HG03025 (cell line): Measurements from ENCODE around the gene MAPK9.

ENCODE experiments used
- ATAC-seq: cut with Tn5 transposase; IDR thresholded peaks from one replicate; pipeline ENCODE4 v1.9.1; 2021; ENCODE audit warnings: mild to moderate bottlenecking, moderate library complexity; ENCODE audit not compliant: unreplicated experiment, low FRiP score

The MAPK9 gene

DNA sequence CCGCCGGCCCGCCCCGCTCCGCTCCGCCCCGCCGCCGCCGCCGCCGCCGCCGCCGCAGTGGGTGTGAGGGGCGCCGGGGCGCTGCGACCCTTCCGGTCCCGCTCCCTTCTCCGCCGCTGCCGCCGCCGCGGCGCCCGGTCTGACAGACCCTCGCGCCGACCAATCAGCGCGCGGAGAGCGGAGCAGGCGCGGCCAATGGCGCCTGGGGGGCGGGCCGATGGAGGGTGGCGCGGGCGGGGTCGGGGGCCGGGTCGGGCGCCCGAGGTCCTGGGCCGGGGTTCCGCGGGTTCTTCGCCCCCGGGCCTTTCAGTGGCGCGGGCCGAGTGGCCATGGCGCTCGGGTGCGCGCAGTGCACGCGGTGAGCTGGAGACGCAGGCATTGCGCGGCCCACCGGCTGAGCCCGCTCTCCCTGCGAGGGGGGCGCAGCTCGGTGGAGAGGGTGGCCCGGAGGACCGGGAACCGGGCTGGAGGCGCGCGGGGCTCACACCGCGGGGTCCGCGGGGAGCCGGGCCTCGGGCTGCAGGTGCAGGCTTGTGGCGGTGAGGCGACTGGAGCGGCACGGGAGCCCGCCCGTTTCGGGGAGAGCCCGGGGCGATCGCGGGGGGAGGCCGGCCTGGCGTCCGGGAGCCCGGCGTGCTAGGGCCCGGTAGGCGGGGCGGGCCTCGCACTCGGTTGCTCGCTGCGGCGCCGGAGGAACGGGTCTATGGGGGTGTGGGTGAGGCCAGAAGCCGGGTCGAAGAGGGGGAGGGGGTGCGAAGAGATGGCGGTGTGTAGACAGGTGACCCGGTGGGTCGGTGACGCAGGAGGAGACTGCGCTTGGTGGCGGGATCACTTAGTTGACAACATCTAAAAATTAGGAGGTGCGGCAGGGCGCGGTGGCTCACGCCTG lies at the start of gene MAPK9:
Gene MAPK9, minus strand, starts transcription at position 141 of the 889 bp plus-strand sequence. CDS start 11,522 bp downstream, outside the sequence.
- peak; percentile 80 for ATAC-seq

- ATAC-seq, result no peak
Measured at GRCh38 chr5:180341595-180341994, 49.7 kb upstream of the MAPK9 start.

GRCh38 chr5:180340856-180341255 lies 49.0 kb upstream of the MAPK9 start:
- ATAC-seq, result no peak

DNA sequence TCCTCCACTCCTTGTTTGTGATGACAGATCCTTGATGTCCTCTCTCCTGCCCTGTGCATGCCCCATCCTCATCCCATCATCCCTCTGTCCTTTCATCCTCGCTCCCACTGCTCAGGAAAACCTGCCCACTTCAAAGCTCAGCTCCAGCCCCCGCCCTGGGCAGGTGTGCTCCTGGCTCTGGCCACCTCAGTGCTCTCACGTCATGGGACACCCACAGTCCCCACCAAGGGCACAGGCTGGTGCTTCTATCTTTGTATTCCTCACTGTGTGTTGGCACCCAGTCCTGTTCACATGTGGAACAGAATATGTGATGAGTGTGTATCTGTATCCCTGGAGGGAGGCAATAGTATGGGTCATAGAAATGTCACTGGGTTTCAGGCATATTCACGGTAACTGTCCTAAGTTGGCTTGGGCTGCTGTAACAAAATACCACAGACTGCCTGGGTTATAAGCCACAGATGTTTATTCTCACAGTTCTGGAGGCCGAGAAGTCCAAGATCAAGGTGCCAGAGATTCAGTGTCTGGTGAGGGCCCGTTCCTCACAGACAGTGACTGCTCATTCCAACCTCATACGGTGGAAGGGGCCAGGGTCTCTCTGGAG lies 47.8 kb upstream of the MAPK9 start:
- no peak for ATAC-seq

DNA sequence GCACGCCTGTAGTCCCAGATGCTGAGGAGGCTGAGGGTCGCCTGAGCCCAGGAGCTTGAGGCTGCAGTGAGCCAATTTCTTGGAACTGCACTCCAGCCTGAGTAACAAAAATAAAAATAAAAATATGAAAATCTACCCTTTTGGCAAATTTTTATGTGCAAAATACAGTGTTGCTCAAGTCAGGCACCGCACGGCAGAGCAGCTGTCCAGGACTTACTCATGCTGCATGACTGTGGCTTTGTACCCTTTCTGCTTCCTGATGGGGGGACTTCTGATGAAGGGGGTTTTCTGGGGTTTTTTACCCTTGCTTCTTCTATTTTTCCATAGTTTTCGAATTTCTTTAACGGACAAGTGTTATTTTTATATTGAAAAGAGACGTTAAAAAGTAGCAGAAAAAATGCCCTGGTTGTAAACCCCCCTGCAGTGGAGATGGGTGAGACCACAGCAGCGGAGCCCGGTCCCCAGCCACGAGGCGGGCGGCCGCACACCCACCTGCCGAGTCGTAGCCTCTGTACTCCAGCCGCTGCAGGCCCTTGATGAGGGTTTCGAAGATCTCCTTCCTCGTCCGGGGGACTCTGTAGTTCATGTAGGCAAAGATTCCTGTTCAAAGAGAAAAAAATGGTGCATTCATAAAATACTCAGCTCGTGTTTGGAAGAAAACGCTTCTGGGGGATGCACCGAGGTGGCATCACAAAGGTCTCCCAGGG lies 46.3 kb upstream of the MAPK9 start:
- ATAC-seq, result no peak

DNA sequence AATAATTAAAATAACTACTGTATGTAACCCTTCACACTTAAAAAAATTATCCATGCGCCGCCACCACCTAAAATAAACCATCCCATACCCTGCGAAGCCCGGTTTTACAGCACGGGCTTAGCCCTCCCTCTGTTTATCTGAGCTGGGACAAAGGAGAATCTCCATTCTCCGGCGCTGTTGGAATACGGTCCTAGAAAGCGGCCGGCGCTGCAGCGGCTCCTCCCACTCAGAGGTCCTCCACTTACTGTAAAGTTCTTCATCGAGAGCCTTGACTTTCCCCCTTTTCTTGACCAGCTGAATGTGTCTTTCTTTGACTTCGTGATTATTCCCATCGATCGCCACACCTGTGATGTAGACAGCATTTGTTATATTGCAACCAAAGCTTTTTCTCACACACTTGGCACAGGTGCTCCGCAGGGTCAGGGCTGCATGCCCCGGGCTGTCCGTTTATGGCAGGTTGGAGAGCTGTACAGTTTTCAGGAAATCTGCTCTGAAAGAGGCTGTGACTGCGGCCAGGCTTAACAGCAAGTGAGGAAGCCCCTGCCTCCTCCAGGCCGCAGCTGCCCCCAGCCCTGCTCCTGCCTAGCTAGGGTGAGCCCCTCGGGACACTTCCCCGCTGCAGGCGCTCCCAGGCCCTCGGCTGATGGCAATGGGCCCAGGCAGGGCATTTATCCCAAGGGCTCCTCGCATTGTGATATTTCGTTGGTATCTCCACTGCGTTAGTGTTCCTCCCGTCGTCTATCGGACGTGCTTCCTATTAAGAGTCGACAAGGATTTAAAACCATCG lies 44.5 kb upstream of the MAPK9 start:
- ATAC-seq, result no peak

GRCh38 chr5:180335614-180336233 lies 43.8 kb upstream of the MAPK9 start:
- no peak for ATAC-seq

- no peak for ATAC-seq
Measured at GRCh38 chr5:180334751-180335613, 43.1 kb upstream of the MAPK9 start.

- no peak for ATAC-seq
Measured at GRCh38 chr5:180334176-180334575, 42.3 kb upstream of the MAPK9 start.

- no peak for ATAC-seq
Measured at GRCh38 chr5:180333661-180334060, 41.8 kb upstream of the MAPK9 start.

DNA sequence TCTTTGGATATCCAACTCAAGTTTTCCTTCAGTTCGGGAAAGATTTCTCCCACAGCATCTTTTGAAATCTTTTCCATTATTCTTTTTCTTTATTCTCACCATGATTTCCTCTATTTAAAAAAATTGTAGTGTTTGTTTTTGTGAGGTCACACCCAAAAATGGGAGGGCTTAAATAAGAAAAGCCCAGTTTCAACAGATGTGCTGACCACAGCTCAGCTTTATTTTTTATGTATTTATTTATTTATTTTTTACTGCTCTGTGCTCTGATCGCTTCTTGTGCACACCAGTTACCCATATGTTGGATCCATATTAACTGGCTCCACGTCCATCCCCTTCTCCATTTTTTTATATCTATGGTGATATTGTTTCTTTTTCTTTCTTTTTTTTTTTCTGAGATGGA lies 41.0 kb upstream of the MAPK9 start:
- no peak for ATAC-seq

GRCh38 chr5:180332051-180332517 lies 40.2 kb upstream of the MAPK9 start:
- no peak for ATAC-seq

DNA sequence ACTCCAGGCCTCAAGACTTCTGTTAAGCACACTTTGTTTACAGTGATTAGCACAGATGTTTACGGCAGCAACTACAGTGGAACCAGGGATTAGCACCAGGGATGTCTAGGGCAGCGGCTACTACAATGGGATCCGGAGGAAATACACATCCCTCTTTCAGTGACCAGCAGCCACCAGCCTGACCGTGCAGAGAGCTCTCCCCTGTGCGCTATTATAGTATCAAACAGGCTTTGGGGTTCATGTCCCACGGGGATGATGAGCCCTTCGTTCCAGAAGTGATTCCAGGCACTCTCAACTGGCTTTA lies 39.7 kb upstream of the MAPK9 start:
- ATAC-seq, result no peak

- ATAC-seq, result no peak
Measured at GRCh38 chr5:180330810-180331646, 39.1 kb upstream of the MAPK9 start.

GRCh38 chr5:180330270-180330648 lies 38.4 kb upstream of the MAPK9 start:
- no peak for ATAC-seq

DNA sequence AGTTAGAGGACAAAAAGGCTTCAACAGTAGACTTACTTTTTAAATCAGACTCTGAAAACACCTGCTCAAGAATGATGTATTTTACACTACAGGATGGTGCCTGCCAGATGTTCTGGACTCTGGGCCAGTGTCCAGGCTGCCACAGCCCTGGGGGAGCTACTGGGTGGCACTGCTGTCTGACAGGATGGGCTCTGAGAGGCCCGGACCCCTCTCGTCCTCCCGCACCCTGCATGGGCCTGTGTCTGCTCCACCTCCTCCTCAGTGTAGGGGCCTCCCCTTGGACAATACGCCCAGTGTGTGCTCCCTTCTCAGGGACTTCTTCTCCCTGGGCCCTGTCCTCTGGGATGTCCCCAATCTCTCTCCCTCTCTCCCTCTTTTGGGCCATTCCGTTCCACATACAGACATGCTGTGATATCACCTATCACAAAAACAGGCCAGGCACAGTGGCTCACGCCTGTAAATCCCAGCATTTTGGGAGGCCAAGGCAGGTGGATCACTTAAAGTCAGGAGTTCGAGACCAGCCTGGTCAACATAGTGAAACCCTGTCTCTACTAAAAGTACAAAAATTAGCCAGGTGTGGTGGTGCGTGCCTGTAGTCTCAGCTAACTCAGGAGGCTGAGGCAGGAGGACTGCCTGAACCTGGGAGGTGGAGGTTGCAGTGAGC lies 37.9 kb upstream of the MAPK9 start:
- no peak for ATAC-seq

DNA sequence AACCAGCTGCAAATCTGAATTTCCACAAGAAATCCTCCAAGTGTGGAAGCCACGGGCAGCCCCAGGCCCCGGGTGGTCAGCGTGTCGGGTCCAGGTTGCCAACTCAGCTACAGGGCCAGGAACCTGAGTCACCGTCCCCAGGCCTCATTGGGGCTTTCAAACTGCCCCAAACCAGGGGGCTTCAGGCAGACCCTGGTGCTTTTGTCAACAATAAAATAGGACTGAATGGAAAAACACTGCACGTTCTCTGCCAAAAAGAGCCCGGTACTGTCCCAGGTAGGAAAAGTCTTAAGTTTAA lies 37.2 kb upstream of the MAPK9 start:
- no peak for ATAC-seq
